B cell (primary cell): Measurements from ENCODE around the gene KLK4. TPM values are rescaled to one million over a fixed set of nuclear protein-coding genes. Genes with fewer than 3 reads are reported as not detected.

ENCODE experiments used
- ATAC-seq: fragments of 200-7000 bp; cut with Tn5 transposase; one replicate; pipeline ENCODE4 v1.10.0; 2021; ENCODE audit warnings: low read depth, mild to moderate bottlenecking, moderate number of reproducible peaks, moderate library complexity
- CTCF ChIA-PET: fragments of 350-600 bp; sonication (Branson Sonifier 250); formaldehyde crosslinking; loops from one replicate; lab custom pipeline; 2021; ENCODE audit warnings: antibody characterized with exemption, inconsistent platforms; lab: Charles Lee
- POLR2A ChIA-PET: fragments of 350-600 bp; sonication (Branson Sonifier 250); formaldehyde crosslinking; loops from one replicate; lab custom pipeline; 2021; ENCODE audit warnings: antibody characterized with exemption; lab: Charles Lee
- DNase-seq: peaks from one replicate; pipeline ENCODE4 v3.0.0; 2013
- H2AFZ ChIP-seq: 2 replicates; pipeline ENCODE4 v1.6.1; 2012; ENCODE audit warnings: mild to moderate bottlenecking, low read depth, low read length; ENCODE audit not compliant: insufficient read depth, poor library complexity, severe bottlenecking
- H3K27ac ChIP-seq, 2 donors: 1 replicate in 1 of 2; 2 replicates in 1 of 2; pipeline ENCODE4 v1.5.1; 2012 to 2013; ENCODE audit warnings: low read length in 2 of 2, mild to moderate bottlenecking in 2 of 2, moderate library complexity in 1 of 2
- H3K27me3 ChIP-seq, 4 experiments: fragments of 200-600 bp in 1 of 4; sonication (generic) in 1 of 4; replicated peaks in 1 of 4; 1 replicate in 2 of 4; 2 replicates in 2 of 4; pipeline versions ENCODE4 v1.6.1 to v1.7.0; 2013 to 2016; ENCODE audit warnings: low read length in 3 of 4, mild to moderate bottlenecking in 2 of 4, mixed read lengths in 1 of 4, moderate library complexity in 1 of 4; ENCODE audit not compliant: insufficient read depth in 4 of 4, control insufficient read depth in 3 of 4; ENCODE audit errors: control extremely low read depth in 1 of 4
- H3K36me3 ChIP-seq, 2 experiments: replicated peaks in 1 of 2; 1 replicate in 1 of 2; 2 replicates in 1 of 2; pipeline versions ENCODE4 v1.6.1 to v1.7.1; 2013; ENCODE audit warnings: low read length in 1 of 2; ENCODE audit not compliant: insufficient read depth in 2 of 2, control insufficient read depth in 1 of 2; ENCODE audit errors: control extremely low read depth in 1 of 2, extremely low read depth in 1 of 2
- H3K4me1 ChIP-seq, 2 donors: fragments of 200-600 bp in 1 of 2; sonication (generic) in 1 of 2; 1 replicate in 1 of 2; 2 replicates in 1 of 2; pipeline versions ENCODE4 v1.5.1 to v1.6.1; 2013 to 2017; ENCODE audit warnings: low read length in 2 of 2; ENCODE audit not compliant: control insufficient read depth in 2 of 2, insufficient read depth in 2 of 2
- H3K4me2 ChIP-seq: replicated peaks from 2 replicates; pipeline ENCODE3; 2012; ENCODE audit warnings: mild to moderate bottlenecking, low read depth, low read length; ENCODE audit not compliant: poor library complexity, severe bottlenecking
- H3K4me3 ChIP-seq, 5 experiments: fragments of 200-600 bp in 1 of 5; sonication (generic) in 1 of 5; 1 replicate in 3 of 5; 2 replicates in 2 of 5; pipeline versions ENCODE4 v1.5.1 to v1.7.0; 2011 to 2016; ENCODE audit warnings: low read length in 4 of 5, mild to moderate bottlenecking in 4 of 5, low read depth in 2 of 5, control low read depth in 1 of 5, moderate library complexity in 1 of 5; ENCODE audit not compliant: insufficient read depth in 1 of 5; ENCODE audit errors: control extremely low read depth in 1 of 5, extremely low read depth in 1 of 5
- H3K79me2 ChIP-seq: fragments of 200-600 bp; sonication (generic); one replicate; pipeline ENCODE4 v1.6.0; 2016; ENCODE audit warnings: low read length; ENCODE audit not compliant: control insufficient read depth, insufficient read depth
- H3K9ac ChIP-seq: fragments of 200-600 bp; sonication (generic); 2 replicates; pipeline ENCODE4 v1.6.1; 2017; ENCODE audit warnings: mild to moderate bottlenecking, low read length, moderate library complexity
- H3K9me3 ChIP-seq, 3 donors: one replicate each; pipeline versions ENCODE4 v1.6.1 to v1.7.1; 2013; ENCODE audit warnings: low read length in 2 of 3; ENCODE audit not compliant: control insufficient read depth in 2 of 3, insufficient read depth in 1 of 3; ENCODE audit errors: control extremely low read depth in 1 of 3
- H4K20me1 ChIP-seq: 2 replicates; pipeline ENCODE4 v1.6.0; 2012; ENCODE audit warnings: mild to moderate bottlenecking, low read length; ENCODE audit not compliant: insufficient read depth, control insufficient read depth, poor library complexity, severe bottlenecking
- H3K27ac Mint-ChIP-seq: one replicate; pipeline ENCODE4 v1.8.0; 2021; ENCODE audit warnings: mixed read lengths
- H3K27me3 Mint-ChIP-seq: one replicate; pipeline ENCODE4 v1.8.0; 2021; ENCODE audit warnings: mixed read lengths
- H3K4me1 Mint-ChIP-seq: one replicate; pipeline ENCODE4 v1.8.0; 2021; ENCODE audit warnings: mixed read lengths
- H3K4me3 Mint-ChIP-seq: one replicate; pipeline ENCODE4 v1.8.0; 2021; ENCODE audit warnings: mixed read lengths
- H3K9me3 Mint-ChIP-seq: one replicate; pipeline ENCODE4 v1.8.0; 2022; ENCODE audit warnings: mixed read lengths; ENCODE audit not compliant: insufficient read depth
- EZH2 ChIP-seq: IDR thresholded peaks from 2 replicates; pipeline ENCODE4 v1.6.1; 2012; ENCODE audit warnings: borderline replicate concordance, low read depth, mild to moderate bottlenecking, moderate library complexity, low read length; ENCODE audit not compliant: insufficient read depth, poor library complexity, severe bottlenecking
- WGBS: methylation state at CpG from one replicate; pipeline ENCODE4 v1.1.5; 2013; ENCODE audit warnings: missing lambda C conversion rate; ENCODE audit not compliant: insufficient coverage; 5-methylcytosine and 5-hydroxymethylcytosine counted together
- intact Hi-C: fragments of 100-400 bp; cut with micrococcal nuclease; formaldehyde crosslinking; loops from one replicate; pipeline ENCODE4 v1.10.0; 2022
- polyA plus RNA-seq: library from polyadenylated mRNA; depleted of rRNA; stranded (reverse); fragments of >200 nt; gene quantifications from 2 replicates; pipeline ENCODE4 v1.2.3, GENCODE V29; 2012
- total RNA-seq, 2 donors: library from RNA; stranded (reverse); fragments of 120-200 nt in 1 of 2; gene quantifications; 1 replicate in 1 of 2; 2 replicates in 1 of 2; pipeline versions ENCODE4 v1.2.3 to v1.2.4, GENCODE V29; 2013 to 2022
- TF ChIP-seq, protein P1 (sequence below): fragments of 200-600 bp; IDR thresholded peaks from one replicate; pipeline ENCODE4 v1.8.0; 2022; ENCODE audit warnings: antibody characterized with exemption, mild to moderate bottlenecking

KLK4 gene
- total and polyA plus RNA-seq, 2 donors (not counting 1 experiment from before 2014, with no cell fraction given) = 0.45 to 0.52 TPM

DNA sequence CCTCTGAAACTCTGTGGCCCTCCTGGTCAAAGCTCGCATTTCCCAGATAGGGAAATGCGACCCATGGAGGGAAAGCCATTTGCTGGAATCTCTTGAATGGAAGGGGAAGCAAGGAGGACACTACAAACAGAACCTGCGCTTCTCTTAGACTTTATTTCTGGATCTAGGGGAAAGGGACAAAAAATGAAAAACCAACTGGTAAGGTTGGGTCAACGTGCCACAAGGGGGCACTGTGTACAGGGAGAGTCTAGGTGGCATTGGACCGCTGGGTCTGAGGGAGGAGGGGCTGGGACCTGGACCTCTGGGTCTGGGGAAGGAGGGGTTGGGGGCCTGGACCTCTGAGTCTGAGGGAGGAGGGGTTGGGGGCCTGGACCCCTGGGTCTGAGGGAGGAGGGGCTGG, 5.0 kb downstream of the KLK4 start:
- peaks cover 45% of the 10 kb centered on the region for H3K27me3 Mint-ChIP-seq
- H3K27ac Mint-ChIP-seq = no peak overlapping the region
- ChIA-PET POLR2A (no interaction called here), CTCF (interaction anchor here (0.7 to 1.9 kb wide), 4 partner anchors 10 to 110 kb away, joined by 3 to 18 read pairs (median 4); no protein-coding TSS in a partner anchor)
- intact Hi-C loops = no loop called here
- DNase-seq (no peak), ATAC-seq (no peak)
- TF ChIP-seq, protein P1, sequence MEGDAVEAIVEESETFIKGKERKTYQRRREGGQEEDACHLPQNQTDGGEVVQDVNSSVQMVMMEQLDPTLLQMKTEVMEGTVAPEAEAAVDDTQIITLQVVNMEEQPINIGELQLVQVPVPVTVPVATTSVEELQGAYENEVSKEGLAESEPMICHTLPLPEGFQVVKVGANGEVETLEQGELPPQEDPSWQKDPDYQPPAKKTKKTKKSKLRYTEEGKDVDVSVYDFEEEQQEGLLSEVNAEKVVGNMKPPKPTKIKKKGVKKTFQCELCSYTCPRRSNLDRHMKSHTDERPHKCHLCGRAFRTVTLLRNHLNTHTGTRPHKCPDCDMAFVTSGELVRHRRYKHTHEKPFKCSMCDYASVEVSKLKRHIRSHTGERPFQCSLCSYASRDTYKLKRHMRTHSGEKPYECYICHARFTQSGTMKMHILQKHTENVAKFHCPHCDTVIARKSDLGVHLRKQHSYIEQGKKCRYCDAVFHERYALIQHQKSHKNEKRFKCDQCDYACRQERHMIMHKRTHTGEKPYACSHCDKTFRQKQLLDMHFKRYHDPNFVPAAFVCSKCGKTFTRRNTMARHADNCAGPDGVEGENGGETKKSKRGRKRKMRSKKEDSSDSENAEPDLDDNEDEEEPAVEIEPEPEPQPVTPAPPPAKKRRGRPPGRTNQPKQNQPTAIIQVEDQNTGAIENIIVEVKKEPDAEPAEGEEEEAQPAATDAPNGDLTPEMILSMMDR = peak; percentile 30
- no peak for TF ChIP-seq EZH2
- H3K79me2 ChIP-seq = no peaks in the 10 kb centered on the region
- H3K9me3 ChIP-seq = peaks cover 0 to 18% (median 0%) of the 10 kb centered on the region in 3 donors
- H3K27ac ChIP-seq = no peak overlapping the region
- H3K36me3 ChIP-seq = no peaks in the 10 kb centered on the region
- peaks cover 10 to 18% of the 10 kb centered on the region in 2 donors for H3K4me1 ChIP-seq
- H3K27me3 ChIP-seq = peaks cover 0 to 43% (median 21%) of the 10 kb centered on the region in 4 experiments
- no peak overlapping the region for H3K9ac ChIP-seq
- H2AFZ ChIP-seq = no peak overlapping the region
- no peak overlapping the region for H3K4me3 ChIP-seq
- H3K4me2 ChIP-seq = no peak overlapping the region
- WGBS = 15% methylated on average over 4 of the region's 5 CpGs
- H3K9me3 Mint-ChIP-seq = no peaks in the 10 kb centered on the region
- H3K4me1 Mint-ChIP-seq = peaks cover 20% of the 10 kb centered on the region
- no peaks in the 10 kb centered on the region for H4K20me1 ChIP-seq
- no peak overlapping the region for H3K4me3 Mint-ChIP-seq

DNA sequence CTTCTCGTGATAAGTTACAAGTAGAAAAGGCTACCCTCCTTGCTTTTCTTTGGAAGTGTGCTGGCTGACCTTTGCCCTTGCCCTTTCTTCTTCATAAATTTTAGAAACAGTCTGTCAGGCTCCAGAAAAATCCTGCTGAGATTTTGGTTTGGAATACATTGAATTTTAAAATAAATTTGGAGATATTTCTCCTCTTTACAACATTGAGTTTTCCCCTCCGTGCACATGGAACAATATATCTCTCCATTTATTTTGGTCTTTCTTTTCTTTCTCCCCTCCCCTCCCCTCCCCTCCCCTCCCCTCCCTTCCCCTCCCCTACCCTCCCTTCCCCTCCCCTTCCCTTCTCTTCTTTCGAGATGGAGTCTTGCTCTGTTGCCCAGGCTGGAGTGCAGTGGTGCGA, 8.6 kb downstream of the KLK4 start:
- Mint-ChIP-seq H3K9me3 (no peaks in the 10 kb centered on the region), H3K4me1 (peaks cover 16% of the 10 kb centered on the region), H3K4me3 (no peak overlapping the region), H3K27me3 (peaks cover 16% of the 10 kb centered on the region), H3K27ac (no peak overlapping the region)
- Histone ChIP-seq H4K20me1 (no peaks in the 10 kb centered on the region), H3K4me2 (no peak overlapping the region), H3K27ac (no peak overlapping the region), H3K9ac (no peak overlapping the region), H3K4me3 (no peak overlapping the region), H2AFZ (no peak overlapping the region), H3K27me3 (peaks cover 0 to 12% (median 2%) of the 10 kb centered on the region in 4 experiments), H3K4me1 (peaks cover 4% of the 10 kb centered on the region in 2 donors), H3K79me2 (no peaks in the 10 kb centered on the region), H3K36me3 (no peaks in the 10 kb centered on the region), H3K9me3 (peaks cover 0 to 2% (median 0%) of the 10 kb centered on the region in 3 donors)
- ChIA-PET CTCF (no interaction called here), POLR2A (no interaction called here)
- intact Hi-C loops = no loop called here
- no peak for DNase-seq
- 80% methylated on average over 1 of the region's 4 CpGs for WGBS
- no peak for TF ChIP-seq EZH2
- TF ChIP-seq, protein P1 = no peak
- ATAC-seq = no peak
